B cell (primary cell): ENCODE data around the gene TPP1. TPM values are rescaled to one million over a fixed set of nuclear protein-coding genes. Genes with fewer than 3 reads are reported as not detected.
A peak's percentile ranks its signal among the peaks of the same experiment; 100 is the strongest.

Experiments
- ATAC-seq: fragments of 200-7000 bp; cut with Tn5 transposase; one replicate; pipeline ENCODE4 v1.10.0; 2021; ENCODE audit warnings: low read depth, mild to moderate bottlenecking, moderate number of reproducible peaks, moderate library complexity
- CTCF ChIA-PET: fragments of 350-600 bp; sonication (Branson Sonifier 250); formaldehyde crosslinking; loops from one replicate; lab custom pipeline; 2021; ENCODE audit warnings: antibody characterized with exemption, inconsistent platforms; lab: Charles Lee
- POLR2A ChIA-PET: fragments of 350-600 bp; sonication (Branson Sonifier 250); formaldehyde crosslinking; loops from one replicate; lab custom pipeline; 2021; ENCODE audit warnings: antibody characterized with exemption; lab: Charles Lee
- DNase-seq: peaks from one replicate; pipeline ENCODE4 v3.0.0; 2013
- H2AFZ ChIP-seq: 2 replicates; pipeline ENCODE4 v1.6.1; 2012; ENCODE audit warnings: mild to moderate bottlenecking, low read depth, low read length; ENCODE audit not compliant: insufficient read depth, poor library complexity, severe bottlenecking
- H3K27ac ChIP-seq, 2 donors: 1 replicate in 1 of 2; 2 replicates in 1 of 2; pipeline ENCODE4 v1.5.1; 2012 to 2013; ENCODE audit warnings: low read length in 2 of 2, mild to moderate bottlenecking in 2 of 2, moderate library complexity in 1 of 2
- H3K27me3 ChIP-seq, 4 experiments: fragments of 200-600 bp in 1 of 4; sonication (generic) in 1 of 4; replicated peaks in 1 of 4; 1 replicate in 2 of 4; 2 replicates in 2 of 4; pipeline versions ENCODE4 v1.6.1 to v1.7.0; 2013 to 2016; ENCODE audit warnings: low read length in 3 of 4, mild to moderate bottlenecking in 2 of 4, mixed read lengths in 1 of 4, moderate library complexity in 1 of 4; ENCODE audit not compliant: insufficient read depth in 4 of 4, control insufficient read depth in 3 of 4; ENCODE audit errors: control extremely low read depth in 1 of 4
- H3K36me3 ChIP-seq, 2 experiments: replicated peaks in 1 of 2; 1 replicate in 1 of 2; 2 replicates in 1 of 2; pipeline versions ENCODE4 v1.6.1 to v1.7.1; 2013; ENCODE audit warnings: low read length in 1 of 2; ENCODE audit not compliant: insufficient read depth in 2 of 2, control insufficient read depth in 1 of 2; ENCODE audit errors: control extremely low read depth in 1 of 2, extremely low read depth in 1 of 2
- H3K4me1 ChIP-seq, 2 donors: fragments of 200-600 bp in 1 of 2; sonication (generic) in 1 of 2; 1 replicate in 1 of 2; 2 replicates in 1 of 2; pipeline versions ENCODE4 v1.5.1 to v1.6.1; 2013 to 2017; ENCODE audit warnings: low read length in 2 of 2; ENCODE audit not compliant: control insufficient read depth in 2 of 2, insufficient read depth in 2 of 2
- H3K4me2 ChIP-seq: replicated peaks from 2 replicates; pipeline ENCODE3; 2012; ENCODE audit warnings: mild to moderate bottlenecking, low read depth, low read length; ENCODE audit not compliant: poor library complexity, severe bottlenecking
- H3K4me3 ChIP-seq, 5 experiments: fragments of 200-600 bp in 1 of 5; sonication (generic) in 1 of 5; 1 replicate in 3 of 5; 2 replicates in 2 of 5; pipeline versions ENCODE4 v1.5.1 to v1.7.0; 2011 to 2016; ENCODE audit warnings: low read length in 4 of 5, mild to moderate bottlenecking in 4 of 5, low read depth in 2 of 5, control low read depth in 1 of 5, moderate library complexity in 1 of 5; ENCODE audit not compliant: insufficient read depth in 1 of 5; ENCODE audit errors: control extremely low read depth in 1 of 5, extremely low read depth in 1 of 5
- H3K79me2 ChIP-seq: fragments of 200-600 bp; sonication (generic); one replicate; pipeline ENCODE4 v1.6.0; 2016; ENCODE audit warnings: low read length; ENCODE audit not compliant: control insufficient read depth, insufficient read depth
- H3K9ac ChIP-seq: fragments of 200-600 bp; sonication (generic); 2 replicates; pipeline ENCODE4 v1.6.1; 2017; ENCODE audit warnings: mild to moderate bottlenecking, low read length, moderate library complexity
- H3K9me3 ChIP-seq, 3 donors: one replicate each; pipeline versions ENCODE4 v1.6.1 to v1.7.1; 2013; ENCODE audit warnings: low read length in 2 of 3; ENCODE audit not compliant: control insufficient read depth in 2 of 3, insufficient read depth in 1 of 3; ENCODE audit errors: control extremely low read depth in 1 of 3
- H4K20me1 ChIP-seq: 2 replicates; pipeline ENCODE4 v1.6.0; 2012; ENCODE audit warnings: mild to moderate bottlenecking, low read length; ENCODE audit not compliant: insufficient read depth, control insufficient read depth, poor library complexity, severe bottlenecking
- H3K27ac Mint-ChIP-seq: one replicate; pipeline ENCODE4 v1.8.0; 2021; ENCODE audit warnings: mixed read lengths
- H3K27me3 Mint-ChIP-seq: one replicate; pipeline ENCODE4 v1.8.0; 2021; ENCODE audit warnings: mixed read lengths
- H3K4me1 Mint-ChIP-seq: one replicate; pipeline ENCODE4 v1.8.0; 2021; ENCODE audit warnings: mixed read lengths
- H3K4me3 Mint-ChIP-seq: one replicate; pipeline ENCODE4 v1.8.0; 2021; ENCODE audit warnings: mixed read lengths
- H3K9me3 Mint-ChIP-seq: one replicate; pipeline ENCODE4 v1.8.0; 2022; ENCODE audit warnings: mixed read lengths; ENCODE audit not compliant: insufficient read depth
- CTCF ChIP-seq: fragments of 200-600 bp; IDR thresholded peaks from one replicate; pipeline ENCODE4 v1.8.0; 2022; ENCODE audit warnings: antibody characterized with exemption, mild to moderate bottlenecking
- EZH2 ChIP-seq: IDR thresholded peaks from 2 replicates; pipeline ENCODE4 v1.6.1; 2012; ENCODE audit warnings: borderline replicate concordance, low read depth, mild to moderate bottlenecking, moderate library complexity, low read length; ENCODE audit not compliant: insufficient read depth, poor library complexity, severe bottlenecking
- WGBS: methylation state at CpG from one replicate; pipeline ENCODE4 v1.1.5; 2013; ENCODE audit warnings: missing lambda C conversion rate; ENCODE audit not compliant: insufficient coverage; 5-methylcytosine and 5-hydroxymethylcytosine counted together
- intact Hi-C: fragments of 100-400 bp; cut with micrococcal nuclease; formaldehyde crosslinking; loops from one replicate; pipeline ENCODE4 v1.10.0; 2022
- polyA plus RNA-seq: library from polyadenylated mRNA; depleted of rRNA; stranded (reverse); fragments of >200 nt; gene quantifications from 2 replicates; pipeline ENCODE4 v1.2.3, GENCODE V29; 2012
- total RNA-seq, 2 donors: library from RNA; stranded (reverse); fragments of 120-200 nt in 1 of 2; gene quantifications; 1 replicate in 1 of 2; 2 replicates in 1 of 2; pipeline versions ENCODE4 v1.2.3 to v1.2.4, GENCODE V29; 2013 to 2022

Gene TPP1
- total and polyA plus RNA-seq, 2 donors (not counting 1 experiment from before 2014, with no cell fraction given) = 133 to 191 TPM

DNA sequence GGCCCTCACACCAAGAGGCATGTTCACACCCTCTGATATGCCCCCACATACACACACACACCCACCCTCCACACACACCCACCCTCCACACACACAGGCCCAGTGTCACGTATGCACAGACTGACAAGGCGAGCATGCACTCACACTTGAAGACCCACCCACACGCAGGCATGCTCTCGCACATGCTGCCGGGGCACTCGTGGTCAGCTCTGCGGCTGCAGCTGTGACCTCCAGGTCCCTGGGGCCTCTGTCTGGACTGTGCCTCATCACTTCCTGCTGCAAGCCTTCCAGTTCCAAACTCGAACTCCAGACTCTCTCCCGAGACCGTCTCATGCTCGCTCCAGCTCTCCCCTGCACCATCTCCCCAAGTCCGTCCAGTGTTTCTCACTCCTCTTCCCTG lies 26.8 kb upstream of the TPP1 start:
- peak overlapping the region; percentile 69 for H2AFZ ChIP-seq
- TF ChIP-seq EZH2 = no peak
- TF ChIP-seq CTCF = no peak
- no peaks in the 10 kb centered on the region for H3K36me3 ChIP-seq
- POLR2A ChIA-PET = interaction anchor here (0.7 kb wide), 1 partner anchor 115 kb away, joined by 6 read pairs; no protein-coding TSS in a partner anchor
- no peaks in the 10 kb centered on the region for H3K4me1 Mint-ChIP-seq
- no peaks in the 10 kb centered on the region for H3K9me3 Mint-ChIP-seq
- no peak overlapping the region for H3K4me3 Mint-ChIP-seq
- DNase-seq (no peak), ATAC-seq (no peak)
- intact Hi-C loops = loop anchor here (2.0 to 5.0 kb wide), 2 partner anchors 27 to 36 kb away; partner anchors contain the start of genes MRPL17 and TPP1
- peak overlapping the region; percentile 63 to 78 for H3K27ac ChIP-seq
- no peaks in the 10 kb centered on the region for H3K9me3 ChIP-seq
- H3K27me3 Mint-ChIP-seq = no peaks in the 10 kb centered on the region
- H3K4me3 ChIP-seq = peak overlapping the region in 1 of 5 experiments; percentile 18
- 50% methylated on average over 12 of the region's 12 CpGs for WGBS
- H3K79me2 ChIP-seq = no peaks in the 10 kb centered on the region
- peaks cover 44 to 52% of the 10 kb centered on the region in 2 donors for H3K4me1 ChIP-seq
- H3K9ac ChIP-seq = peak overlapping the region; percentile 18
- no peaks in the 10 kb centered on the region for H4K20me1 ChIP-seq
- CTCF ChIA-PET = interaction anchor here (1.1 to 1.6 kb wide), 4 partner anchors 27 to 115 kb away, joined by 3 to 5 read pairs (median 4); partner anchors contain the start of genes TAF10 and TPP1
- peak overlapping the region; percentile 71 for H3K4me2 ChIP-seq
- H3K27ac Mint-ChIP-seq = no peak overlapping the region
- H3K27me3 ChIP-seq = no peaks in the 10 kb centered on the region

GRCh38 chr11:6642957-6643356 lies 23.7 kb upstream of the TPP1 start:
- Histone ChIP-seq H3K79me2 (no peaks in the 10 kb centered on the region), H3K9ac (no peak overlapping the region), H3K4me3 (no peak overlapping the region), H2AFZ (no peak overlapping the region), H3K36me3 (no peaks in the 10 kb centered on the region), H4K20me1 (no peaks in the 10 kb centered on the region), H3K4me2 (no peak overlapping the region), H3K27ac (no peak overlapping the region), H3K27me3 (no peaks in the 10 kb centered on the region), H3K4me1 (peaks cover 38 to 44% of the 10 kb centered on the region in 2 donors), H3K9me3 (no peaks in the 10 kb centered on the region)
- 70% methylated on average over 6 of the region's 7 CpGs for WGBS
- no peak for TF ChIP-seq CTCF
- TF ChIP-seq EZH2 = no peak
- ChIA-PET POLR2A (no interaction called here), CTCF (no interaction called here)
- H3K4me3 Mint-ChIP-seq = no peak overlapping the region
- intact Hi-C loops = no loop called here
- ATAC-seq = no peak
- H3K9me3 Mint-ChIP-seq = no peaks in the 10 kb centered on the region
- H3K27ac Mint-ChIP-seq = no peak overlapping the region
- DNase-seq = no peak
- H3K27me3 Mint-ChIP-seq = no peaks in the 10 kb centered on the region
- H3K4me1 Mint-ChIP-seq = no peaks in the 10 kb centered on the region
